GM21381 (cell line): Measurements from ENCODE around the gene TDRD9.
A peak's percentile ranks its signal among the peaks of the same experiment; 100 is the strongest.

Experiments
- ATAC-seq: cut with Tn5 transposase; IDR thresholded peaks from one replicate; pipeline ENCODE4 v1.9.1; 2021; ENCODE audit warnings: mild to moderate bottlenecking, moderate library complexity; ENCODE audit not compliant: unreplicated experiment

Gene TDRD9

DNA sequence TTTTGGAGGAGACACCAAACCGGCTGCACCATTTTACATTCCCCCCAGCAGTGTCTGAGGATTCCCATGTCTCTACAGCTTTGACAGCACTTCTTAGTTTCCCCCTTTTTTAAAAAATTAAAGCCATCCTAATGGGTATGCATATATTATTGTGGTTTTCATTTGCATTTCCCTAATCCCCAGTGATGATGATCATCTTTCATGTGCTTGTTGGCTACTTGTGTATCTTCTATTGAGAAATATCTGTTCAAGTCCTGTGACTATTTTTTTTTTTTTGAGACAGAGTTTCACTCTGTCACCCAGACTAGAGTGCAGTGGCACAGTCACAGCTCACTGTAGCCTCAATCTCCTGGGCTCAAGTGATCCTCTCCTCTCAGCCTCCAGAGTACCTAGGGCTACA lies 134.0 kb downstream of the TDRD9 start:
- no peak for ATAC-seq

DNA sequence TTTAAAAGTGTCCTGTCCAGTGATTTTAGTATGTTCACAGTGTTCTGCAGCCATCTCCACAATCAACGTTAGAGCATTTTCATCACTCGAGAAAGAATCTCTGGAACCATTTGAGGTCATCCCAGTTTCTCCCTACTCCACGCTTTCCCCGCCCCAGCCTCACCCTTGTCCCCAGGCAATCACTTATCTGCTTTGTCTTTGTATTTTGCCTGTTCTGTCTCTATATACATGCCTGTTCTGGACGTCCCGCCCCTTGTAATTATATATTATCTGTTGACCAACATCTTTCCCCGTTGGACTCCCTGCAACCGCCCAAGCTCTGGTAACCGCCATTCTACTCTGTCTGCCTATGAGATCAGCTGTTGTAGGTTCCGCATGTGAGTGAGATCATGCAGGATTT lies 135.7 kb downstream of the TDRD9 start:
- no peak for ATAC-seq

DNA sequence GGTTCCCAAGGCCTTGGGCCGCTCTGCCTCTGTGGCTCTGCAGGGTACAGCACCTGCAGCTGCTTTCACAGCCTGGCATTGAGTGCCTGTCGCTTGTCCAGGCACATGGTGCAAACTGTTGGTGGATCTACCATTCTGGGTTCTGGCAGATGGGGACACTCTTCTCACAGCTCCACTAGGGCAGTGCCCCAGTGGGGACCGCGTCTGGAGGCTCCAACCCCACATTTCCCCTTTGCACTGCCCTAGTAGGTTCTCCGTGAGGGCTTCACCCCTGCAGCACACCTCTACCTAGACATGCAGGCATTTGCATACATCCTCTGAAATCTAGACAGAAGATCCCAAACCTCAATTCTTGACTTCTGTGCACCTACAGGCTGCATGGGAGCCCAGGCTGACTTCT lies 138.0 kb downstream of the TDRD9 start:
- ATAC-seq, result no peak

DNA sequence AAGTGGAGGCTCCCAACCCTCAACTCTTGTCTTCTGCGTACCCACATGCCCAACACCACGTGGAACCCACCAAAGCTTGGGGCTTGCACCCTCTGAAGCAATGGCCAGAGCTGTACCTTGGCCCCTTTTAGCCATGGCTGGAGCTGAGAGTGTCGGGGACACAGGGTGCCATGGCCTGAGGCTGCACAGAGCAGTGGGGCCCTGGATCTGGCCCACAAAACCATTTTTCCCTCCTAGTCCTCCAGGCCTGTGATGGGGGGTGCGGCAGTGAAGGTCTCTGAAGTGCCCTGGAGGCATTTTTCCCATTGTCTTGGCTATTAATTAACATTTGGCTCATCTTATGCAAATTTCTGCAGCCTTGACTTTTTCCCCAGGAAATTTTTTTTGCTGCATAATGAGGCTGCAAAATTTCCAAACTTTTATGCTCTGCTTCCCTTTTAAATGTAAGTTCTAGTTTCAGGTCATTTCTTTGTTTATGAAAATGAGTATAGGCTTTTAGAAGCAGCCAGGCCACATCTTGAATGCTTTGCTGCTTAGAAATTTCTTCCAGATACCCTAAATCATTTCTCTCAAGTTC lies 138.6 kb downstream of the TDRD9 start:
- ATAC-seq, result no peak

DNA sequence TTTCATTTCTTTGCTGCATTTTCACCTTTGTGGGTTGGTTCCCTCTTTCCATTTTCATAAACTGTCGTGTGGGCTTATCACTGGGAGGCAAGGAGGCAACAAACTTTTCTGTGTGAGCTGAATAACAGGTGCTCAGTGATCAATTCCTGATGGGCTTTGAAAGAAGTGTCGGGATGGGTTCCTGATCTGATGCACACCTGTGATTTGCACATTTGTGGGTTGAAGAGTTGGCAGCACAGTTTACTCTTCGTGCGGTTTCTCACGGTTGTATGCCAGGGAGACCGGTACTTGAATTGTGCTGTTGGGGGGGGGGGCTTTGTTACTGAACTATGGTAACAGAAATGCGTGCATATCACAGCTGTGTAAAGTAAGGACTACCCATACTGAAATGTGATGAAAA lies 141.3 kb downstream of the TDRD9 start:
- no peak for ATAC-seq

DNA sequence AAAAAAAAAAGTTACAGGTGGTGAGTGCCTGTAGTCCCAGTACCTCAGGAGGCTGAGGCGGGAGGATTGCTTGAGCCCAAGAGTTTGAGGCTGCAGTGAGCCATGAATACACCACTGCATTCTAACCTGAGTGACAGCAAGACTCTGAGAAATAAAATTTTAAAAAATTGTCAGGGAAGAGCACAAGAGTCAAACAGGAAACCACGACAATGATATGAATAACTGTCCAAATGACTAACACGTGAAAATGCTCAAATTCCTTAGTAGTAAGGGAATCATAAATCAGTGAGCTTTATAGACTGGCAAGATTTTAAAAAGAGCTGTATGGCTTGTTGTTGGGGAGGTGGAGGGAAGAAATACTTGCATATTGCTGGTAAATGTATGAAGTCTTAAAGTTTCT lies 144.3 kb downstream of the TDRD9 start:
- no peak for ATAC-seq

DNA sequence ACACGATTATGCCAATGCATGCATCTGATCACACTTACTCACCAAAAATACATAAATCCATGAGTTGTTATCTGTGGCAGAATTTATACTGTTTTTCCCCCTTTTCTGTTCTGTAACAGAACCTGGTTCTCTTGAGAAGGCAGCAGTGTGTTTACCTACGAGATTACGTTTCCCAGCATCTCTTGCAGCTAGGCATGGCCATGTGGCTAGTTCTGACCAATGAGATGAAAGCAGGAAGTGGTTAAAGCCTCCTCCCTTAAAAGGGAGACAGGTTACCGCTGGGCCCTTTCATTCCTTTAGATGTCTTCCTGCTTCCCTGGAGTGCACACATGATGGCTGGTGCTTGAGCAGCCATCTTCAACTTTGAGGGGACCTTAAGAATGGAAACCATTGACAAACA lies 145.5 kb downstream of the TDRD9 start:
- no peak for ATAC-seq

DNA sequence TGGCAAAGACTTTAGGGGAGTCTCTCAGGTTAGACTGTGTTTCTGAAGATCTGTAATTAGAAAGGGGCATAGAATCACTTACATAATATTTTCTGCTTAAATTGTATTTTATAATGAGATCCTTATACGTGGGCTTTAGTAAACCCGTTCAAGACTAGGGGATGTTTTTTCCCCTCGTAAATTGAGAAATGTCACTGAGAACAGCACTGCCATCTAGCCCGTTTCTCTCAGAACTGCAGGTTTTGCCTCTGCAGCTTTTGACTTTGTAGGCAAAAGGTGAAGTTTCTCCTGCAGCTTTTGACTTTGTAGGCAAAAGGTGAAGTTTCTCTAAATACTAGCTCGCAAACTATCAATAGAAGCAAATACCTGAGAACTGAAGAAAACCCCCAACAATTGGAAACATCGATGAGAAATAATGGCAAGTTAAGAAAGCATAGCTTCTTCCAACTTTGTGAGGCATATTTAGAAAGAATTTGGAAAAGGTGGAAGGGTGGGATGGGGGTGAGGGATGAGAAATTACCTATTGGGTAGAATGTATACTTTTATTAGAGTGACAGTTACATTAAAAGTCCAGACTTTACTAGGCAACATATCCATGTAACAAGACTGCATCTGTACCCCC lies 147.4 kb downstream of the TDRD9 start:
- no peak for ATAC-seq

DNA sequence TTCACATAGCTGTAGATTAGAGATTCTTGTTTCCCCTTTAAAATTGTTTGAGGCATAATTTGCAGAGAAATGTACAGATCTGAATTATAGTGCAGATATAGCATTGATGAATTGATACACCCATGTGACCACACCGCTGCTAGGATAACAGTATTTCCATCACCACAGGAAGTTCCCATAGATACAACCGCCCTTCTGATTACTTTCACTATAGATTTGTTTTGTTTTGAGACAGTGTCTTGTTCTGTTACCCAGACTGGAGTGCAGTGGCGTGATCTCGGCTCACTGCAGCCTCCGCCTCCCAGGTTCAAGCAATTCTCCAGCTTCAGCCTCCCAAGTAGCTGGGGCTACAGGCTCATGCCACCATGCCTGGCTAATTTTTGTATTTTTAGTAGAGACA lies 148.5 kb downstream of the TDRD9 start:
- no peak for ATAC-seq

DNA sequence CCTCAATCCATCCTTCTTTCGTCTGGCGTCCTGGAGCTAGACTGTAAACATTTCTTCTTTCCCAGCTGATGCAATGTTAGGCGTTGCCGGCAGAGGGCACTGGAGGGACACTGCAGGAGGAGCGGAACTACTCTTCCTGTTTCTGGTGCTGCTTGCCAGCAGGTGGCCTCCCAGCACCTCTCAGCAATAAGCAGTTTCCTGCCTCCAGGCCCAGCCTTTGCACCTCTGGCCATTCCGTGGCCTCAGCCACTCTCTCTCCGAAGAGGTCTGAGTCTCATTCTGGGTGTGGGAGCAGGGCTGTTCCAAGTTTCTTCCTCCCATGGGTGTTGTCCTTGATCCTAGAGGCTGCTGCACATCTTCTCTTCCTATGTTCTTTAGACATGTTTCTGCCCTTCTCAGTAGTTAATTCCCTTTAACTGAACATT lies 149.8 kb downstream of the TDRD9 start:
- peak; percentile 93 for ATAC-seq

DNA sequence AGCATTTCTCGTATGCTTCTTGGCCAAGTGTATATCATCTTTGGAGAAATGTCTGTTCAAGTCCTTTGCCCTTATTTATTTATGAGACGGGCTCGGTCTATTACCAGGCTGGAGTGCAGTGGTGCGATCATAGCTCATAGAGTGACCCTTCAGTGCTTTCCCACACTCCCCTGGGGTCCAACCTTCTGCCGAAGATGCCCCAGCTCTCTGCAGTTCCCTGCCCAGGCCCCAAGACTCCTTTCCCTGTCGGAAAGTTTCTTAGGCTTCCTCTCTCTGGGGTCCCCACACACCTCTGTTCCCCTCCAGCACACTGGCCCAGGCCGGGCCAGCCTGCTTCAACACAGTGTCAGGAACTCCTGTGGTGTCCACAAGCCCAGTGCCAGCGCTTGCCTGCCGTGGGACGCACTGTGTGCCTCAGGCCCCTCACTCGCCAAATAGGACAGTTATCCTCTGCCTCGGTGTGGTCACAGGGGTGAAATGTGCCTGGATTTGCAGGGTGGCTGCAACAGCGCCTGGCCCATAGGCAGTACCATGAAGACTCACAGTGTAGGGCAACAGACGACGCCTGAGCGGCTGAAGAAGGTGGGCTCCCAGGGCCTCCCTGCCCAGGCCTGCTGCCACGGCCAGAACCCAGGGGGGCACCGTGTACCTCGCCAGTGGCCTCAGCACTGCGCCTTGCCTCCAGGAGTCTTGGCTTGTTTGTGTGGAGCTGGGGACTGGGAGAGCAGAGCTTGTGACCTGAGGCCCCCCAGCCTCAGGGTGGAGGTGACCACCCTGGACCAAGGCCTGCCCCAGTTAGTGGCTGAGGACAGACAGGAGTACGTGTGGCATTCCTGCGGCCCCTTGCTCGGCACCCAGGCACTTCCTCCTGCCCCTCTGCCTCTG lies 152.4 kb downstream of the TDRD9 start:
- ATAC-seq, result no peak

DNA sequence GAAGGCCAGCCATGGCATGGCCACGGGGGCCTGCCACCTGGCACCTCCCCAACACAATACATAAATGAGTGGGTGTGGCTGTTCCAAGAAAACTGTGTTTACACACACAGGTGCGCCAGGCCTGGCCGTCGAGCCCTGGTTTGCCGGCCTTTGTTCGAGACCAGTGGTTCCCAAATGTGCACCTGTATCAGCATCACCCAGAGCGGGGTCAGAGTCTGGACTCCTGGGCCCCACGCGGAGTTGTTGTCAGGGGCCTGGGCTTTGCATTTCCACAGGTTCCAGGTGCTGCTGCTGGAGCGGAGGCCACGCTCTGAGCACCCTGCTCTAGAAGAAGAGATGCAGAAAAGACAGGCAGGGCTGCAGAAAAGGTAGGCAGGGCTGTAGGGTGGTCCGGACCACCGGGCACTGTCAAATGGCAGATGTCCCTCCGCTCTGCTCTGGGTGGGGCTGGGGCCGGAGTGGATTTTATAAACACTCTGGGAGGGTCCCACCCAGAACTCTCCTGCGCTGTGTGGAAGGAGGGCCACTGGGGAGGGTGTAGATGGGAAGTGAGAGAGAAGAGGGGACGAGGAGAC lies 153.1 kb downstream of the TDRD9 start:
- no peak for ATAC-seq

DNA sequence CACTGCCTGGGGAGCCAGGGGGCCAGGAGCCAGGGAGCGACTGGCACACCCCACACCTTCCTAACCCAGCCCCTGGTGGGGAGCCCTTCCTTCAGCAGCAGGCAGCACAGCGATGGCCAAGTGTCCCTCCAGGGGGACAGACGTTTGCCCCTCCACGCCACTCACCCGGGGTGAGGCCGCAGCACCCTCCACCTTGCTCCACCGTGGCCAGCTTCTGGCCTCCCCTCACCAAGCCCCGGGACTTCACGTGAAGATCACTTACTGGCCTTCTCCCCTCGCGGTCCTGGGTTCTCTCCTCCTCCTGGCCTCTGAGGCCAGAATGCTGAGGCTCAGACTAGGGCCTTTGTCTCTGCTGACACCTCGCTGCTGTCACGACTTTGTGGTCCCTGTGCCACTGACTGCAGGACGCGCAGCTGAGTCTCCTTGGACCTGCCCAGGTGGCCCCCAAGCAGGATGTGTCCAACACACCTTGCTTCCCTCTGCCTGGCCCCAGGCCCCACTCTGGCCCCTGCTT lies 153.8 kb downstream of the TDRD9 start:
- ATAC-seq, result no peak

DNA sequence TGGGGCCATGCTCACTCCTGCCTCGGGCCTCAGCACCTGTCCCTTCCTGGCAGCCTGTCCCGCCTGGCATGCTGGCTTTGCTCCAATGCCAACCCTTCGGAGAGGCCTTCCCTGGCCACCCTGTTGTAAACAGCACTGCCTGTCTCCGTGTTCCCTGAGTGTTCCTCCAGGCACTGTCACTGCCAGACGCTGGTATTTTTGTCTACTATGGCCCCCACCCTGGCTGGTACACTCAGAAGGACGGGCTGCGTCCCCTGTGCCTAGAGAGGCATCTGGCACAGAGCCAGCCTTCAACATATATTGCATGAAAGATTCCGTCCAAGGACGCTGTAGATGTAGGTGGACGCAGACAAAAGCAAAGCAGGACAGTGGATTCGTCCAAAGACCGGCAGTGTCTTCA lies 154.6 kb downstream of the TDRD9 start:
- ATAC-seq, result no peak

DNA sequence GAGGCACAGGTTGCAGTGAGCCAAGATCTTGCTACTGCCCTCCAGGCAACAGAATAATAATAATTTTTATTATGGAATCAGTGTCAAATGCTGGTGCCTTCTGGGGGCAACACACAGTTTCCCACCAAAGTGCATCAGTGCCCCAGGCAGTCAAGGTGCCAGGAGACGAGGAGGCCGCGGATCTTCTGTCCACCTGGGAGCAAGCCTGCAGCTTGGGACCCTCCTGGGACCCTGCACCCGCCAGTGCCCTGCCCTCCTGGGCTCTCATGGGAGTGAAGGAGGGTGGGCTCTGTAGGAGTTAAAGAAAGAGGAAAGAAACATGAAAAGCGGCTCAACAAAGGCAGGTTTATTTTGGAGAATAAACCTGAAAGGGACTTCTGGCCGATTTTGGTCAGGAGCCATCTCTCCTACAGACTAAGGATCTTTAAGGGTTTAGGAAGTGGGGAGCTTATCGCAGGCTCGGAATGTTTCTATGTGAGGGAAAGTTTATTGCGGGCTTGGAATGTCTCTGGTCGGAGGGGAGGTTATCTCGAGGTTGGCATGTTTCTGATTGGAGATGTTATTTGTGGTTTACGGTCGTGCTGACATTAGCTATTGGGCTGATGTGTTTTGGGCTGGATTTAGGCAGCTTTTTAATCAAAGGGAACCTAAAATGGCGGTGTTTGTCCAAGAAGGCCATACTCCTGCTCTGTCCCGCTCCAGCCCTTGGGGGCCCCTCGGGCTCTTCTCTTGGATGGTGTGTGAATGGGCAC lies 156.2 kb downstream of the TDRD9 start:
- no peak for ATAC-seq

DNA sequence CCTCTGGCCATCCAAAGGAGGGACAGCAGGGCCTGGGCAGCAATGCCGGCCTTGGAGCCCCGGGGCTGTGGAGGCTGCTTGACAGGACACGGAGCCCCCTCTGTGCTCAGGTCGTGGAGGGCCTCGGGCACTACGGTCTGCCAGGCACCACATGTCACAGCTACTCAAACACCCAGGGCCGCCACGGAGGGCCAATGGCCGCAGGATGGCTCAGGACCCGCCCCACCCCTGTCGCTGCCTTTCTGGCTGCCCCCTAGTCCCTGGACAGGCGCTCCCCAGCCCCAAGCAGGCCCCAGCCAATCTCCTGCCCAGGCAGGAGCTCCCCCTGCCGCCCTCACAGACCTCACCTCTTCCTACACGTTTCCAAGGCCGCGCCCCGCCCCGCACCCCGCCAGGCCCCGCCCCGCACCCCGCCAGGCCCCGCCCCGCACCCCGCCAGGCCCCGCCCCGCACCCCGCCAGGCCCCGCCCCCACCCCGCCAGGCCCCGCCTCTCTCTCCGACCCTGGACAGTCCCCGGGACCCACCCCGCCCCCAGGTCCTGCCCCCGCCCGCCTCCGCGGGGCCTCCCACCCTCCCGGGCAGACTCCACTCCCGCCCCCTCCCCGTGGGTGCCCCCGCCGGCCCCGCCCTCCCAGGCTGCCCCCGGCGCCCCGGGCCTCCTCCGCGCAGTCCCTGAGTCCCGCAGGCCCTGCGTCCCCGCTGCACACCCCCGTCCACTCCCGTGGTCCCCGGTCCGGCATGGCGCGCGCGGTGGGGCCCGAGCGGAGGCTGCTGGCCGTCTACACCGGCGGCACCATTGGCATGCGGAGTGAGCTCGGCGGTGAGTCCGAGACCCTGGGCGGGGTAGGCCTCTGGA lies 157.0 kb downstream of the TDRD9 start, which contains the start of gene ASPG:
ASPG (plus strand) TSS at position 669 of the 857 bp plus-strand sequence; CDS start at position 740, 71 bp downstream.
- no peak for ATAC-seq

DNA sequence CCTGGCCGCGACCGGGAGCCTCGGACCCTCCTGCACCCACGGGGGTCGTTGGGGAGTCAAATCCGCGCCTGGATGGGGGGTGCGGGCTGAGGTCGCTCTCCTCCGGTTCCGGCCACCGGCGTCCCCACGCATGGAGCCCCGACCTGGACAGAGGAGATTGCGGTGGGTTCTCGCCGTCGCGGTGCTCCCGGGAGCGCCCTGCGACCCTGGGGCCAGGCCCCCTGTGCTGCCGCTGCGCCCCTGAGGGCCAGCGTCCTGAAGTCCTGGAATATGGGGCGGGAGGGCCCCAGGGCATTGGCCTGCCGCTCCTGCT lies 157.6 kb downstream of the TDRD9 start:
- ATAC-seq, result no peak

DNA sequence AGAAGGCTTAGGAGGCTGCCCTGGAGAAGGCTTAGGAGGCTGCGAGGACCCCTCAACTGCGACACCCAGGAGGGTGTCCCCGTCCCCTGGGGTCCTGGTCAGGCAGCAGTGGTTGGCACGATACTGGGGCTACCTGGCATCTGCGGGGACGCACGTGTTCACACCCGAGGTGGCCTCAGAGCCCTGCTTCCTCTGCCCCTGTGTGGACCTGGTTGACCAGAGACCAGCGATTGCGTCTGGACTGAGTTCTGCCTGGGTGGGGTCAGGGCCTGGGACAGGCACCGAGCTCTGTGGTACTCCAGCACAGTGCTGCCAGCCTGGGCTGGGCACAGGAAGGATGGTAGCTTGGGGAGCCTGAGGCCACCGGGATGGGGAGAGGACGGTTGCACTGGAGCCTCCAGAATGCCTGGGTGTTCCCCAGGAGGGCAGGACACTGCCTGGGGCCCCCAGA lies 158.0 kb downstream of the TDRD9 start:
- ATAC-seq, result no peak

DNA sequence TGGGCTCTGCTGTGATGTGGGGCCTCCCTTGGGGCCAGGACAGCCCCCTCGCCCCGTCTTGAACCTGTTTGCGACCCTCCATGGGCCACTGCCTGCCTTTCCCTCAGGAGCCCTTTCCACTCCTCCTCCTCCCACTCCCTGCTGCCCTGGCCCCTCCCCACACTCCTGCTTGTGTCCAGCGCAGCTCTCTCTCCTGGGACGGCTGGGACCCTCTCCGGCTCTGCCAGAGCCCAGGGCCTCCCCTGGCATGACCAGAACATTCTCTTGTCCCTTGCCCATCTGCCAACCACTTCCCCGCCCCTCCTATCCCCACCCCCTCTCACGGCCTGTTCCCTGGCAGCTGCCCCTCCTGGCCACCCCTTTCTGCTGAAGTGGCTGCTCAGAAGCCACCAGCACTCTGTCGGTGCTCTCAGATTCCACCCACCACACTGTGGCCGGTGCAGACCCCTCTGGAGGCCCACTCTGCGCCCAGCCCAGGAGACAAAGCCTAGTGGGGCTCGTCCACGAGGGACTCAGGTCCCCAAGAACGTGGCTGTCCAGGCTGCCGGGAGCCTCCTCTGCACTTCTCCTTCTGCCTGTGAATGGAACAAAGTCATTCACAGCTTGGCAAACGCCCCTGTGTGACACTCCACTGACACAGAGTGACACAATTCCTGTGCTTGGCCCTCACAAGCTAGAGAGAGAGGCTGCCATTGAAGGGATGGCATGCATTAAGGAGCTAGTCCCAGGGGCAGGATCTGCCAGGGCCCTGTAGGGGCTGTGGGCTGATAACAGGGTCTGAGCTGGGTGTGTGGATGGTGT lies 158.6 kb downstream of the TDRD9 start:
- ATAC-seq, result no peak
